ENCODE measurements around the gene LYPD3.

- no peak for TF ChIP-seq CTCF (IDR thresholded peaks at IDR 0.05)
- TF ChIP-seq POLR2AphosphoS5 (IDR thresholded peaks at IDR 0.05), result no peak
These were observed at the start of gene LYPD3 for GRCh38 chr19:43465468-43466120.

Measured in prostate gland (tissue), 2 donors.